ENCODE data around the gene NOS1AP. TPM values are rescaled to one million over a fixed set of nuclear protein-coding genes. Genes with fewer than 3 reads are reported as not detected.
A peak's percentile ranks its signal among the peaks of the same experiment; 100 is the strongest.

Gene NOS1AP
- total and polyA plus RNA-seq, 9 of the 15 experiments (the other 6 are each of a cell fraction or from before 2014, with no cell fraction given): 0.07 to 1.5 (median 0.22) TPM

- TF ChIP-seq, protein P1, sequence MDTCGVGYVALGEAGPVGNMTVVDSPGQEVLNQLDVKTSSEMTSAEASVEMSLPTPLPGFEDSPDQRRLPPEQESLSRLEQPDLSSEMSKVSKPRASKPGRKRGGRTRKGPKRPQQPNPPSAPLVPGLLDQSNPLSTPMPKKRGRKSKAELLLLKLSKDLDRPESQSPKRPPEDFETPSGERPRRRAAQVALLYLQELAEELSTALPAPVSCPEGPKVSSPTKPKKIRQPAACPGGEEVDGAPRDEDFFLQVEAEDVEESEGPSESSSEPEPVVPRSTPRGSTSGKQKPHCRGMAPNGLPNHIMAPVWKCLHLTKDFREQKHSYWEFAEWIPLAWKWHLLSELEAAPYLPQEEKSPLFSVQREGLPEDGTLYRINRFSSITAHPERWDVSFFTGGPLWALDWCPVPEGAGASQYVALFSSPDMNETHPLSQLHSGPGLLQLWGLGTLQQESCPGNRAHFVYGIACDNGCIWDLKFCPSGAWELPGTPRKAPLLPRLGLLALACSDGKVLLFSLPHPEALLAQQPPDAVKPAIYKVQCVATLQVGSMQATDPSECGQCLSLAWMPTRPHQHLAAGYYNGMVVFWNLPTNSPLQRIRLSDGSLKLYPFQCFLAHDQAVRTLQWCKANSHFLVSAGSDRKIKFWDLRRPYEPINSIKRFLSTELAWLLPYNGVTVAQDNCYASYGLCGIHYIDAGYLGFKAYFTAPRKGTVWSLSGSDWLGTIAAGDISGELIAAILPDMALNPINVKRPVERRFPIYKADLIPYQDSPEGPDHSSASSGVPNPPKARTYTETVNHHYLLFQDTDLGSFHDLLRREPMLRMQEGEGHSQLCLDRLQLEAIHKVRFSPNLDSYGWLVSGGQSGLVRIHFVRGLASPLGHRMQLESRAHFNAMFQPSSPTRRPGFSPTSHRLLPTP (IDR thresholded peaks at IDR 0.05; ENCODE audit: borderline replicate concordance, extremely low read depth, insufficient read length): no peak
- TF ChIP-seq SRF (CRISPR knock-in tag; IDR thresholded peaks at IDR 0.05) (no peak), FOXP1 (CRISPR knock-in tag; IDR thresholded peaks at IDR 0.05) (no peak)
These were observed 119.9 kb downstream of the NOS1AP start (continued) for GRCh38 chr1:162189345-162189744.

DNA sequence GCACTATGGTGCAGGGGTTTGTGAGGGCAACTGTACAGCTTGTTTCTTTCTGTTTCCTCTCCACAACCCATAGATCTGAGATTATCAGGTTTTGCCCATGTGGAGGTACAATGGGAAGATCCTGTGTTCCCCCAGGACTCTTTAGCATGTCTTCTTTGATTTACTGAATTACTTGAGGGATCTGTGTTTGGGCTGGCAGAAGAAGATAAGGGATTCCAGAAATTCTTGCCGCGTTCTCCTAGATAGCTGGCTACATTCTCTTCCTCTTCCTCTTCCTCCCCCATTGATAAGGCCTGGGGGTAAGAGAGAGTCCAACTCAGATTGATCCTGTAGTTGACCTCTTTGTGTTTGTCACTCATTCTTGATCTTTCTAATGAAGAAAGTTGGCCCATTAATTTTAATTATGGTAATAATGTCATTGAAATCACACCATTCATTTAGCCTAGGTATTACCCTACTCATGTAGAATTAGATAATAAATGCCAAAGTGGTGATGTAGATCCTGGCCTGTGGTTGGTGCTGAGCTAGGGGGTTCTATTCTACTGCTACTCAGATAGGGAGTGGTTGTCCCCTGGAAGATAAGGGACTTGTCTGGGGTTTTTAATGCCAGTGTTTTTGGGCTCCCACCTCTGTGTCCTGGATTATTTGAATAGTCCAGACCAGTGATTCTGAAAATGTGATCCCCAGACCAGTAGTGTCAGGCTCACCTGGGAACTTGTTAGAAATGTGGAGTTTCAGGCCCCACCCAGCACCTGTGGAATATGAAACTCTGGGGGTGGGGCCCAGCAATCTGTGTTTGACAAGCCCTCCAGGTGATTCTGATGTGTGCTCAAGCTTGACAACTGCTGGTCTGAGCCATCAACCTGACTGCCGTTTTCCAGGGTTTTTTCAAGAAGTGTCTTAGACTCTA lies 122.2 kb downstream of the NOS1AP start:
- Histone ChIP-seq H3K9ac (ENCODE audit: insufficient read depth in 1 of 2, low read depth in 2 of 2, low read length in 2 of 2) (no peak overlapping the region), H3K79me2 (ENCODE audit: control insufficient read depth, insufficient read depth, low read length) (no peaks in the 10 kb centered on the region), H4K20me1 (replicated peaks; ENCODE audit: control insufficient read depth, insufficient read depth, low read length) (no peaks in the 10 kb centered on the region; the same call in 1 of the 2 replicates), H3K36me3 (ENCODE audit: control insufficient read depth, insufficient read depth, low read length) (no peaks in the 10 kb centered on the region), H3K9me1 (ENCODE audit: control insufficient read depth, insufficient read depth, low read length) (no peaks in the 10 kb centered on the region), H3K9me3 (replicated peaks; ENCODE audit: control insufficient read depth, insufficient read depth, low read depth, low read length) (no peaks in the 10 kb centered on the region), H3K4me2 (ENCODE audit: insufficient read depth, low read length) (no peak overlapping the region), H3K27ac (ENCODE audit: extremely low read depth, low read depth, low read length) (no peak overlapping the region), H3K27me3 (ENCODE audit: control insufficient read depth in 2 of 2, insufficient read depth in 2 of 2, low read length in 2 of 2) (peaks cover 11 to 12% of the 10 kb centered on the region in 2 experiments), H3K4me3 (no peak overlapping the region), H2AFZ (ENCODE audit: low read depth, low read length) (no peak overlapping the region), H3K4me1 (replicated peaks in 1 of 2; ENCODE audit: control insufficient read depth in 2 of 2, insufficient read depth in 2 of 2, low read length in 2 of 2) (no peaks in the 10 kb centered on the region)
- FAIRE-seq: no peak
- peak in 1 of 4 experiments; percentile 12 for DNase-seq (ENCODE audit: extremely low read depth in 1 of 4, low spot score in 3 of 4)
- 0% methylated on average over 3 of the region's 3 CpGs for WGBS (ENCODE audit: insufficient coverage, low coverage, missing lambda C conversion rate)
- POLR2A ChIA-PET: interaction anchor here (0.6 to 0.9 kb wide), 2 partner anchors 11 to 12 kb away, joined by 3 read pairs; no protein-coding TSS in a partner anchor
- CTCF ChIA-PET (ENCODE audit: low intra/inter-chr PET ratio): no interaction called here
- BruUV-seq (replicated peaks): no TSS peak
- ATAC-seq: no peak
- intact Hi-C loops (cut with micrococcal nuclease) (no loop called here), in situ Hi-C loops (cut with MboI) (no loop called here)
- 0 out of 2 replicates have a peak, but pooled peaks have one; percentile 14 for TF ChIP-seq CBFA2T2 (conservative IDR thresholded peaks at IDR 0.05)
- TF ChIP-seq MLX (CRISPR knock-in tag; conservative IDR thresholded peaks at IDR 0.05): no peak
- no peak for TF ChIP-seq MAFF (IDR thresholded peaks at IDR 0.05; ENCODE audit: low read length)
- TF ChIP-seq BCL6 (CRISPR knock-in tag; IDR thresholded peaks at IDR 0.05): no peak
- TF ChIP-seq, protein P2, sequence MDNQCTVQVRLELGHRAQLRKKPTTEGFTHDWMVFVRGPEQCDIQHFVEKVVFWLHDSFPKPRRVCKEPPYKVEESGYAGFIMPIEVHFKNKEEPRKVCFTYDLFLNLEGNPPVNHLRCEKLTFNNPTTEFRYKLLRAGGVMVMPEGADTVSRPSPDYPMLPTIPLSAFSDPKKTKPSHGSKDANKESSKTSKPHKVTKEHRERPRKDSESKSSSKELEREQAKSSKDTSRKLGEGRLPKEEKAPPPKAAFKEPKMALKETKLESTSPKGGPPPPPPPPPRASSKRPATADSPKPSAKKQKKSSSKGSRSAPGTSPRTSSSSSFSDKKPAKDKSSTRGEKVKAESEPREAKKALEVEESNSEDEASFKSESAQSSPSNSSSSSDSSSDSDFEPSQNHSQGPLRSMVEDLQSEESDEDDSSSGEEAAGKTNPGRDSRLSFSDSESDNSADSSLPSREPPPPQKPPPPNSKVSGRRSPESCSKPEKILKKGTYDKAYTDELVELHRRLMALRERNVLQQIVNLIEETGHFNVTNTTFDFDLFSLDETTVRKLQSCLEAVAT (IDR thresholded peaks at IDR 0.05): no peak
- no peak for TF ChIP-seq RB1 (IDR thresholded peaks at IDR 0.05; ENCODE audit: low read depth)
- peak; percentile 55 for TF ChIP-seq TCF3 (CRISPR knock-in tag; IDR thresholded peaks at IDR 0.05)
- no peak for TF ChIP-seq ZNF586 (CRISPR knock-in tag; conservative IDR thresholded peaks at IDR 0.05)
- no peak for TF ChIP-seq ZNF347 (CRISPR knock-in tag; IDR thresholded peaks at IDR 0.05; ENCODE audit: low read depth)
- no peak for TF ChIP-seq HOXB6 (CRISPR knock-in tag; IDR thresholded peaks at IDR 0.05; ENCODE audit: borderline replicate concordance)
- peak; percentile 50 for TF ChIP-seq CBFA2T3 (IDR thresholded peaks at IDR 0.05)
- no peak for TF ChIP-seq KAT2B (IDR thresholded peaks at IDR 0.05; ENCODE audit: low read depth, low read length)
- TF ChIP-seq SMAD3 (CRISPR knock-in tag; conservative IDR thresholded peaks at IDR 0.05): no peak
